HG02642 (cell line): ENCODE data around the gene TMEM132E.

Experiments
- ATAC-seq: cut with Tn5 transposase; IDR thresholded peaks from one replicate; pipeline ENCODE4 v1.9.1; 2021; ENCODE audit warnings: mild to moderate bottlenecking; ENCODE audit not compliant: unreplicated experiment, poor library complexity

TMEM132E gene

GRCh38 chr17:34654881-34655276 lies 75.5 kb downstream of the TMEM132E start:
- no peak for ATAC-seq

DNA sequence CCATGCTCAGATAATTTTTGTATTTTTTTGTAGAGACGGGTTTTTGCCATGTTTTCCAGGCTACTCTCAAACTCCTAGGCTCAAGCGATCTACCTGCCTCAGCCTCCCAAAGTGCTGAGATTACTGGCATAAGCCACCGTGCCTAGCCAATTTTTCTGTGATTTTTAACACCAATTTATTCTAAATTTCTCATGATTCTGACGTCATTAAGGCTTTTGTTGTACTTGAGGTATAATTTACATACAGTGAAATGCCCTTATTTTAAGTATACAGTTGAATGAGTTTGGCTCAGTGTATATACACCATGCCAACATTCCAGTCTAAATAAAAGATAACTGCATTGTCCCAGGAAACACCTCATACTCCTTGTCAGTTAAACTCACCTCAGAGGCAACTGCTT lies 77.4 kb downstream of the TMEM132E start:
- ATAC-seq: no peak

GRCh38 chr17:34658811-34659560 lies 79.6 kb downstream of the TMEM132E start:
- ATAC-seq: no peak

- no peak for ATAC-seq
These were observed 84.3 kb downstream of the TMEM132E start for GRCh38 chr17:34663714-34664113.

- ATAC-seq: no peak
These were observed 85.9 kb downstream of the TMEM132E start for GRCh38 chr17:34665150-34665806.

- no peak for ATAC-seq
These were observed 86.7 kb downstream of the TMEM132E start for GRCh38 chr17:34665819-34666763.

GRCh38 chr17:34667656-34668055 lies 88.3 kb downstream of the TMEM132E start:
- no peak for ATAC-seq

DNA sequence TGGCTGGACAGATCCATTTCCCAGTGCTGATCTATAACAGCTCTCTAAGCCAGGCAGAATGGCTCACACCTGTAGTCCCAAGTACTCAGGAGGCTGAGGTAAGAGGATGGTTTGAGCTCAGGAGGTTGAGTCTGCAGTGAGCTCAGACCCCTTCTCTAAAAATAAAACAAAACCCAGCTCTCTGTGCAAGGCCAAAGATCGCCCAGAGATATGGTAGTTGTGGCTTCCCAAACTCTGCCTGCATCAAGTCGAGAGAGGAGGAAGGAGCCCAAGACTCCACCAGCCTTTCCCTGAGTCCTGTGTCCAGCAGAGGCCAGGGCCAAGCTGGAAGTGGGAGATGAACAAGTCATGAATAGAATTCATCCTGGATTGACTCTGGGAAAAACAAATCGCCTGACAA lies 88.8 kb downstream of the TMEM132E start:
- no peak for ATAC-seq

DNA sequence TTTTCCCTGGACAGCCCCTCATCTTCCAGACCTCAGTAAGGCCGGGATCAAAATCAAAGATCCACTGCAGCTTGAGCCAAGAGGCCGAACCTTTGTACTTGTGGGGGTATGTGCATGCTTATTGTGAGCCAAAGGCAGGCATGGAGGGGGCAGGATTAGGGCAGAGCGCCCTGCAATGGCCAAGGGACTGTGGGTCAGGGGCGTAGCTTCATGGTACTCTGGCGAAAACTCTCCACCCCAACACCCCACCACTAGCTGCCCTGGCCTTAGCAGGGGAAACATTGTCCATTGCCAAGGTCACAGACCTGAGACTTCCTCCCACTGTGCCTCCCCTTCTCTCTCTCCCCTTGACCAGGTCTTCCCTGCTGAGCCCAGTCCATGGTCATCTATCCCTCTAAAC lies 90.1 kb downstream of the TMEM132E start:
- no peak for ATAC-seq

DNA sequence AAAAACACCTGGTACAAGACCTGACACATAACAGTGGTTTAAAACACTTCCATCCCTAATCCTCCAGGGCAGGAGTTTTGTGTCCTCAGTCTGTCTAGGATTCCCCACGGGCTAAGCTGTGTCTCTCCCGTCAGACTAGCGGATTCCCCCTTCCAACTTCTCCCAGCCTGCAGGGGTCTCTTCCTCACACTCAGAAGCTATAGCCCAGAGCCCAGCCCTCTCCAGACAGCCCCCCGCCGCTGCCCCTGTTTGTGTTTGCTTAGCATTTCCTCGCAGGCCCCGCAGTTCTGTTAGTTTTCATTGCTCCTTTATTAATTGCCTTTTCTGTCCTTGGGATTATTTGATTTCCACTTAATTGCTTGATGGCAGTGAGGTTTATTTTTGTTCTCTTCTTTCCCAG lies 91.2 kb downstream of the TMEM132E start:
- no peak for ATAC-seq

DNA sequence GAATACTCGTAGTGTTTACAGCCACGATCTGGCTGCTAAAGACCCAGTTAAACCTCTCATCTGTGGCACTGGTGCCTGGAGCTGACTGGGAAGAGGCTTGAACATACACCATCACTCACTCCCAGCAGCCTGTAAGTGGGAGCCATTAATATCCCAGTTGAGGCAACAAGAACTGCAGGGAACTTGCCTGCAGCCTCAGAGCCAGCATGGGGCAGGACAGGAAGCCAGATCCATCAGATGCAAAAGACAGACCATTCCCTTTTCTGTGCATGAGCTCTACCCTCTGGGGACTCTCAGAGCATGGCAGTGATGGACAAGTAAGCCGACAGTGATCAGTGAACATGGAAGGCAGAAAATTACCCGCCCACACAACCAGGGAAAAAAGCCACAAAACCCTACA lies 91.8 kb downstream of the TMEM132E start:
- ATAC-seq: no peak

DNA sequence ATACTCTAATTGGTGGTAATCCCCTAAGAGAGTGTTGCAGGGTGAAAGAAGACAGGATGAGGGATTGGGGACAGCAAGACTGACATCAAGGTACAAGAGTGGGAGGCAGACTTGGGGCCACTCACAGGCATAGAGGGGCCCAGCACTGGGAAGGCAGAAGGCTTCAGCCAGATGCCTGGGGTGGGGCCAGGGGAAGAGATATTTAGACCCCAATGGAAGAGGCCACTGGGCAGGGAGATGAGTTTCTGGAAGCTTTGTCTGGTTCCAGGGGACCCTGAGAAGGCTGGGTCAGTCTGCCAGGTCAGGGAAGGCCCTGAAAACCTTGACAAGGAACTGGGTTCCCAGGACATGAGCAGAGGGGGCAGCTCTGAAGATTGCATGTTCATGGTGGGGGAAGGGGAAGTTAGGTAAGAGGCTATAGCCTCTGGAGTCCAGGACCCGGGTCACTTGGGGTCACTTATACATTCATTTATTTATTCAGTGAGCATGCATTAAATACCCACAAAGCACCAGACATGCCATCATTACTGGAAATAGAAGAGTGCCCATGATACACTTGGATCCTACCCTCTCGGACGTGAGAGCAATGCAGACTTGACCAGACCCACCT lies 92.9 kb downstream of the TMEM132E start:
- no peak for ATAC-seq

DNA sequence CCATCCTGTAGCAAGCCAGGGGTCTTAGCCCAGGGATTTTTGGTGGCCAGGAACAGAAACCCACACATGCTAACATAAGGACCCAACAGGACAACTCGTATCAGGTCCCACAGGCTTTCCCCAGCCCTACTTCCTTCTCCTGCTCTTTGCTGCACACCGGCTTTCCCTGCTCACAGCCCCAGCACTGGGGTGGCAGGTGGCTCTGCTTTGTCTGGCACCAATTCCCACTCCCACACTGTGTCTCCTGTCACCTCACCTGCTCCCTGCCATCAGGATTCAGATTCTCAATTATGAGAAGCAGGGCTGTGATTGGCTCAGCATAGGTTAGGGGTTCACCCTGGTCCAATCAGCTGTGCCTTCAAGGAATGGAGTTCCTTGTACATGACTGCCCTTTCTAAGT lies 94.1 kb downstream of the TMEM132E start:
- no peak for ATAC-seq

DNA sequence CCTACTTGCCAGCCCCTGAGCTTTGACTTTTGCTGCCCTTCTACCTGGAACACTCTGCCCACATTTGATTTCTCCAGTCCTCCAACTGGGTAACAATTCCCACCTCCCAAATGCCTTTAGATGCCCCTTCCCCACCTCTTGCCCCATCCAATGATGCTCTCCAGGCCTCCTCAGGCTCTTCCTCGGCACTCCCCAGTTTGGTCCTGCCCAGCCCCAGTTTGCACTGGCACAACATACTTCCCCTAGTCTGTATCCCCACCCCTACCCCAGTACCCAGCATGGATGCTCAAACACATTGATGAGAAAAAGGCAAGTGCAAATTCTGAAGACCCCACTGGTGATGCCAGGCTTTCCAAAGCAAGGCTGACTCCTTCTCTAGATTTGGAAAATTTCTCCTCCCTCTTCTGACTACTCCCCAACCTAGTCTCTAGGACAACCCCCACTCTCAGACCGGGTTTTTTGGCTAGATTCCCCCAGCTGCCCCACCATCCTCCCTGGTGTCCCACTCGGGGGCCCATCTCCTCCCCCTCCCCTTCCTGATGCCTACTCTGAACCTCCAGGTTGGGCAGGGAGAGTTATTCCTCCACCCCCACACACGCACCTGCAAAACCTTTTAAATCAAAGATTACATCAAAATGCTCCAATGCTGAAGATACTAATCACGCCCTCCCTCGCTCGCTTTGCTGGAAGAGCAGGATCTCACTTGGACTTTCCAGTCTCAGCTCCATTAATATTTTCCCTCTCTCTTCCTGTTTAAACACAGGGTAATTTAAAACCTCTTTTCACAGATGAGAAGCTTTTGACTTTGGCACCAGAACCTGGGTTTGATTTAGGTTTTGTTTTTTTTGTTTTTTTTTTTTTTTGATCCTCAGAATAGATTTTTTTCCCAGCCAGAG lies 94.9 kb downstream of the TMEM132E start:
- no peak for ATAC-seq

DNA sequence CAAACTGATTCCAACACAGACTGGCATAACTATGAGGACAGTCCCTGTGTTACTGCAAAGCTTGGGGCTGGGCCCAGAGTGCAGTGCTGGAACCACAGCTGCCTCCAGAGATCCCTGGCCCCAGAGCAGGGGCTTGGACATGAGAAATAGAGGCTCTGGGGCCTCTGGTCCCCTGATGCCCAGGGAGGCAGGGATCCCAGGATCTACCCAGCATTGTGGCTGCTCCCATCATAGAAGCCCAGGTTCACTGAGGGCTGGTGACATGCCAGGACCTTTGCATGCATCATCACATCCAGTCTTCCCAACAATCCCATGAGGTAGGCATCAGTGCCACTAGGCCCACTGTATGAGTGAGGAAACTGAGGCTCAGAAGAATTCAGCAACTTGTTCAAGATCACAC lies 95.8 kb downstream of the TMEM132E start:
- ATAC-seq: no peak

- ATAC-seq: no peak
These were observed 96.2 kb downstream of the TMEM132E start for GRCh38 chr17:34675605-34676004.

DNA sequence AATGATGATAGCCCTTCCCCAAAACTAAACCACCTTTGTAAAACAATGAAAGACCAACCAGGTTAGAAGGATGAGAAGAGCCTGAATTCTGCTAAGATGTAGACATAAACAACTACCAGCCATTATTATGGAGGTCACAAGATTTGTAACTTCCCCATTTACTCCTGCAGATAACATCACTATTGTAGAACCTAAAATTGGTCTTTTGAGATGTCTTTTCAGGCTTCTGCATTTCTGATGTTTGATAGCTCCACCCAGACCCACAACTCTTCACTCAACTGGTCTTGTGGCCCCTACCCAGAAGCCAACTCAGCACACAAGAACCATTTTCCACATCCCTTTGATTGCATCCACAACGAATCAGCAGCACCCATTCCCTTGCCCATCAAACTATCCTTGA lies 100.8 kb downstream of the TMEM132E start:
- no peak for ATAC-seq

DNA sequence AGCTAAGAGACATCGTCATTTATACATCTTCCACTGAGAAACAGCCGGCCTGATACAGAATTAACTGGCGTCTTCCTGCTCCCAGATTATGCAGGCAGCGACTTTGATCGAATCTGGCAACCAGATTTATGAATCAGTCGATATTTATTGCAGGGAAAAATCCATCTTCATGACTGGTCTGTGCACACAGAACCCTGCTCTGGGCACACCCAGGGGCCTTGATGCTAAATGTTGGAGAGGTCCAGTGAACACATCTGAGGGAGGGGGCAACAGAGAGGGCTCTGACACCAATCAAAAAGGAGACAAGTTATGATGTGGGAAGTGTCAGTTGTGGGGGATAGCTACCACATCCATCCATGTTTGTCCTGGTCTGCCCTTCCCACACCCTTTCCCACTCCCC lies 102.9 kb downstream of the TMEM132E start:
- ATAC-seq: no peak

- ATAC-seq: no peak
These were observed 104.0 kb downstream of the TMEM132E start for GRCh38 chr17:34683390-34683789.
